Subcutaneous abdominal adipose tissue (tissue), 5 donors: Measurements from ENCODE around the gene LIMA1.

Experiments
- H3K27ac ChIP-seq: one replicate; pipeline ENCODE4 v1.7.0; 2013; ENCODE audit warnings: low read depth, mild to moderate bottlenecking, inconsistent platforms, low read length, moderate library complexity
- H3K27me3 ChIP-seq, 5 donors: one replicate each; pipeline ENCODE4 v1.7.0; 2013; ENCODE audit warnings: low read length in 5 of 5, inconsistent platforms in 1 of 5; ENCODE audit not compliant: control insufficient read depth in 5 of 5, insufficient read depth in 4 of 5
- H3K36me3 ChIP-seq, 5 donors: one replicate each; pipeline ENCODE4 v1.7.0; 2013; ENCODE audit warnings: low read length in 5 of 5; ENCODE audit not compliant: control insufficient read depth in 5 of 5, insufficient read depth in 5 of 5
- H3K4me1 ChIP-seq, 5 donors: one replicate each; pipeline ENCODE4 v1.7.0; 2013; ENCODE audit warnings: low read length in 5 of 5, mild to moderate bottlenecking in 3 of 5, moderate library complexity in 1 of 5; ENCODE audit not compliant: control insufficient read depth in 5 of 5, insufficient read depth in 5 of 5
- H3K4me3 ChIP-seq, 5 donors: one replicate each; pipeline ENCODE4 v1.7.0; 2013; ENCODE audit warnings: low read length in 5 of 5, low read depth in 1 of 5
- H3K9ac ChIP-seq, 5 donors: one replicate each; pipeline ENCODE4 v1.7.0; 2013; ENCODE audit warnings: low read length in 5 of 5, mild to moderate bottlenecking in 4 of 5, moderate library complexity in 3 of 5
- H3K9me3 ChIP-seq, 5 donors: one replicate each; pipeline ENCODE4 v1.7.0; 2013; ENCODE audit warnings: low read length in 5 of 5; ENCODE audit not compliant: control insufficient read depth in 5 of 5
- donor health status: healthy.
- donor health status: healthy.
- donor health status: healthy.
- donor health status: healthy.
- donor health status: healthy.

The LIMA1 gene

GRCh38 chr12:50240792-50241114, 42.6 kb downstream of the LIMA1 start:
- H3K27ac ChIP-seq: peak overlapping the region; percentile 100
- no peaks in the 10 kb centered on the region for H3K9me3 ChIP-seq
- H3K27me3 ChIP-seq: no peaks in the 10 kb centered on the region
- peak overlapping the region in 2 of 5 donors; percentile 15 to 86 for H3K9ac ChIP-seq
- H3K36me3 ChIP-seq: peaks cover 0 to 6% (median 0%) of the 10 kb centered on the region in 5 donors
- H3K4me3 ChIP-seq: peak overlapping the region in 3 of 5 donors; percentile 1 to 17 (median 13)
- peaks cover 5 to 67% (median 47%) of the 10 kb centered on the region in 5 donors for H3K4me1 ChIP-seq

GRCh38 chr12:50240096-50240791, 43.1 kb downstream of the LIMA1 start:
- Histone ChIP-seq H3K36me3 (peaks cover 0 to 5% (median 0%) of the 10 kb centered on the region in 5 donors), H3K9ac (peak overlapping the region in 1 of 5 donors; percentile 68), H3K4me3 (peak overlapping the region in 3 of 5 donors; percentile 1 to 17 (median 13)), H3K27ac (peak overlapping the region; percentile 100), H3K27me3 (no peaks in the 10 kb centered on the region), H3K4me1 (peaks cover 5 to 62% (median 43%) of the 10 kb centered on the region in 5 donors), H3K9me3 (no peaks in the 10 kb centered on the region)

DNA sequence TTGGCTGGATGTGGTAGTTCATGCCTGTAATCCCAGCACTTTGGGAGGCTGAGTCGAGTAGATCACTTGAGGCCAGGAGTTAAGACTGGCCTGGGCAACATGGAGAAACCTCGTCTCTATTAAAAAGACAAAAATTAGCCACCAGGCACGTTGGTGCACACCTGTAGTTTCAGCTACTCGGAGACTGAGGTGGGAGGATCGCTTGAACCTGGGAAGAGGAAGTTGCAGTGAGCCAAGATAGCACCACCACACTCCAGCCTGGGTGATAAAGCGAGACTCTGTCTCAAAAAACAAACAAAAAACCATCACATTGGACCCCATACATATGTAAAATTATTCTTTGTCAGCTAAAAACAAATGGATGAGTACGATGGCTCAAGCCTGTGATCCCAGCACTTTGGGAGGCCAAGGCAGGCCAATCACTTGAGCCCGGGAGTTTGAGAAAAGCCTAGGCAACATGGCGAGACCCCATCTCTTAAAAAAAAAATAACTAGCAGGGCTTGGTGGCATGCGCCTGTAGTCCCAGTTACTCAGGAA, 43.9 kb downstream of the LIMA1 start:
- Histone ChIP-seq H3K4me1 (peaks cover 2 to 53% (median 36%) of the 10 kb centered on the region in 5 donors), H3K36me3 (peaks cover 0 to 5% (median 0%) of the 10 kb centered on the region in 5 donors), H3K4me3 (no peak overlapping the region), H3K27ac (peak overlapping the region; percentile 100), H3K9ac (no peak overlapping the region), H3K9me3 (no peaks in the 10 kb centered on the region), H3K27me3 (no peaks in the 10 kb centered on the region)

DNA sequence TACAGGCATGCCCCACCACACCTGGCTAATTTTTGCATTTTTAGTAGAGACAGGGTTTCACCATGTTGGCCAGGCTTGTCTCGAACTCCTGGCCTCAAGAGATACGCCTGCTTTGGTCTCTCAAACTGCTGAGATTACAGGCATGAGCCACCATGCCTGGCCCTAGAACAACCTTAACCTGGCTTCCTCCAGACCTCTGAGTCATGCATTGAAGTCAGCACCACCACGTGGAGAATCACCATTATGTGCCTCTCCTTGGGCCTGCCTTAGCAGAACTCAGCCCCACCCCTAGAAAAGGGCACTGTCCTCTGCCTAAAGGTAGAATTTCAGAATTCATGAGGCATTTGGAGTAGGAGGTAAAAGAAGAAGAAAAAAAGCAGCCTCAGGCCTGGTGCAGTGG, 49.0 kb downstream of the LIMA1 start:
- Histone ChIP-seq H3K4me1 (peaks cover 0 to 18% (median 5%) of the 10 kb centered on the region in 5 donors), H3K27me3 (no peaks in the 10 kb centered on the region), H3K36me3 (peaks cover 0 to 11% (median 3%) of the 10 kb centered on the region in 5 donors), H3K9ac (no peak overlapping the region), H3K27ac (no peak overlapping the region), H3K9me3 (no peaks in the 10 kb centered on the region), H3K4me3 (no peak overlapping the region)

- H3K9me3 ChIP-seq: no peaks in the 10 kb centered on the region
- no peak overlapping the region for H3K4me3 ChIP-seq
- peaks cover 0 to 14% (median 3%) of the 10 kb centered on the region in 5 donors for H3K36me3 ChIP-seq
- H3K27me3 ChIP-seq: no peaks in the 10 kb centered on the region
- peaks cover 0 to 17% (median 5%) of the 10 kb centered on the region in 5 donors for H3K4me1 ChIP-seq
- H3K27ac ChIP-seq: no peak overlapping the region
- H3K9ac ChIP-seq: no peak overlapping the region
Observed at GRCh38 chr12:50232771-50233209, 50.5 kb downstream of the LIMA1 start.

DNA sequence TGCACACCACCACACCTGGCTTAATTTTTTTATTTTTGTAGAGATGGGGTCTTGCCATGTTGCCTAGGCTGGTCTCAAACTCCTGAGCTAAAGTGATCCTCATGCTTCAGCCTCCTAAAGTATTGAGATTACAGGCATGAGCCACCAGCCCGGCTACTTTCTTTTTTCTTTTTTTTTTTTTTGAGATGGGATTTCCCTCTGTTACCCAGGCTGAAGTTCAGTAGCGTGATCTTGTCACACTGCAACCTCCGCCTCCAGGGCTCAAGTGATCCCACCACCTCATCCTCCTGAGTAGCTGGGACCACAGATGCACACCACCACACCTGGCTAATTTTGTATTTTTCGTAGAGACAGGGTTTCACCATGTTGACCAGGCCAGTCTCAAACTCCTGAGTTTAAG, 51.1 kb downstream of the LIMA1 start:
- Histone ChIP-seq H3K4me1 (peaks cover 0 to 17% (median 5%) of the 10 kb centered on the region in 5 donors), H3K36me3 (peaks cover 0 to 14% (median 3%) of the 10 kb centered on the region in 5 donors), H3K27me3 (no peaks in the 10 kb centered on the region), H3K4me3 (no peak overlapping the region), H3K27ac (no peak overlapping the region), H3K9me3 (no peaks in the 10 kb centered on the region), H3K9ac (no peak overlapping the region)

GRCh38 chr12:50231346-50231745, 52.0 kb downstream of the LIMA1 start:
- Histone ChIP-seq H3K4me3 (no peak overlapping the region), H3K36me3 (peaks cover 0 to 9% (median 3%) of the 10 kb centered on the region in 5 donors), H3K4me1 (peaks cover 0 to 17% (median 5%) of the 10 kb centered on the region in 5 donors), H3K9me3 (no peaks in the 10 kb centered on the region), H3K27me3 (no peaks in the 10 kb centered on the region), H3K9ac (no peak overlapping the region), H3K27ac (no peak overlapping the region)

DNA sequence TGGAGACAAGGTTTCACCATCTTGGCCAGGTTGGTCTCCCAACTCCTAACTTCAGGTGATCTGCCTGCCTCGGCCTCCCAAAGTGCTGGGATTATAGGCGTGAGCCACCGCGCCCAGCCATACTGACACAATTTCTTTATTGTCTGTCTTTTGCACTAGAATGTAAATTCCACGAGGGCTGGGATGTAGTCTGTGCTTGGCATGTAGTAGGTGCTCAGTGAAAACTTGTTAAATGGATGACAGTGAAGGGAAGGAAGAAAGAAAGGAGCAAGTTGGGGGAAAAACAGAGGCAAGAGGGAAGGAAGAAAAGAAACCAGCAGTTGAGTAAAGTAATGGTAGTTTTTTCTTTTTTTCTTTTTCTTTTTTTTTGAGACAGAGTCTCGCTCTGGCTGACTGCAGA, 53.1 kb downstream of the LIMA1 start:
- no peak overlapping the region for H3K27ac ChIP-seq
- no peaks in the 10 kb centered on the region for H3K27me3 ChIP-seq
- H3K9ac ChIP-seq: no peak overlapping the region
- H3K36me3 ChIP-seq: peaks cover 0 to 9% (median 3%) of the 10 kb centered on the region in 5 donors
- H3K9me3 ChIP-seq: no peaks in the 10 kb centered on the region
- H3K4me1 ChIP-seq: peaks cover 0 to 11% (median 5%) of the 10 kb centered on the region in 5 donors
- no peak overlapping the region for H3K4me3 ChIP-seq

- H3K4me3 ChIP-seq: no peak overlapping the region
- peaks cover 0 to 3% (median 0%) of the 10 kb centered on the region in 5 donors for H3K36me3 ChIP-seq
- H3K9me3 ChIP-seq: no peaks in the 10 kb centered on the region
- peak overlapping the region; percentile 27 for H3K27ac ChIP-seq
- H3K9ac ChIP-seq: no peak overlapping the region
- no peaks in the 10 kb centered on the region for H3K27me3 ChIP-seq
- H3K4me1 ChIP-seq: peaks cover 0 to 24% (median 15%) of the 10 kb centered on the region in 5 donors
Observed at GRCh38 chr12:50224026-50224692, 59.2 kb downstream of the LIMA1 start.

DNA sequence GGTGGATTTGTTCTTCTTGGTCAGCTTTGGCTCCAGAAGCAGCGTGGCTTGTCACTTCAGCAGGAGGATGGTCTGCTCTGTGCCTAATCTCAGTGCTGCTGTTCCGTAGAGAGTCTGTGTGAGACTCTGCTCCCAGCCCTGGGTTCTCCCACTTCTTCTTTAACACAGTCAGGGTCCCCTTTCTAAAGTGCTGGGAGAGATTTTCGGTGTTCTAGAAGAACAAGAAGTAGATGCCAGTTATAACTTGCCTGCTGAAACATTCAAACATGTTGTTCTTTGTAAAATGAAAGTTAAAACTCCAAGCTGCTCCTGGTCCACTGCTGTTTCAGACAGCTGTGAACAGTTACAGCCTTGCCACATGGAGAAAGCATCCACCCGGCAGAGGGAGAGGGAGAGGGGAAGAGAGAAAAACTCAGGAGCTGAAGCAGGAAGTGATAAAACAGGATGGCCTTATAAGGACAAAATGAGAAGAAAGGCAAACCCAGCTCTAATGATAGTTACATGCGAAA, 61.0 kb downstream of the LIMA1 start:
- peak overlapping the region; percentile 64 to 99 (median 86) for H3K4me3 ChIP-seq
- H3K4me1 ChIP-seq: peaks cover 2 to 31% (median 28%) of the 10 kb centered on the region in 5 donors
- no peaks in the 10 kb centered on the region for H3K27me3 ChIP-seq
- H3K27ac ChIP-seq: peak overlapping the region; percentile 89
- H3K36me3 ChIP-seq: peaks cover 0 to 5% (median 3%) of the 10 kb centered on the region in 5 donors
- H3K9ac ChIP-seq: peak overlapping the region; percentile 84 to 97 (median 92)
- H3K9me3 ChIP-seq: no peaks in the 10 kb centered on the region
